ENCODE measurements around the gene KCNQ1. TPM values are rescaled to one million over a fixed set of nuclear protein-coding genes. Genes with fewer than 3 reads are reported as not detected.

The KCNQ1 gene
- total RNA-seq, 1 experiment from 2014 or later, result 2.3 TPM

GRCh38 chr11:2769409-2770095 is 324.7 kb downstream of the KCNQ1 start:
- H3K23ac ChIP-seq (ENCODE audit: insufficient read length, low read depth, low read length), result no peak overlapping the region
- no peak overlapping the region for H3K18ac ChIP-seq (ENCODE audit: insufficient read length, low read depth, low read length)
- no peak overlapping the region for H3K56ac ChIP-seq (ENCODE audit: insufficient read length, low read depth, low read length)
- no peak overlapping the region for H3K4ac ChIP-seq (ENCODE audit: low read depth, low read length)
- H2BK120ac ChIP-seq (ENCODE audit: low read depth, low read length, poor library complexity, severe bottlenecking), result no peak overlapping the region
- no peak overlapping the region for H2BK20ac ChIP-seq (ENCODE audit: low read depth, low read length, poor library complexity, severe bottlenecking)
- Mint-ChIP-seq H3K4me1 (peaks cover 0 to 5% of the 10 kb centered on the region in 2 experiments; a peak in 2 of 4 replicates), H3K27me3 (ENCODE audit: low read depth) (peaks cover 97% of the 10 kb centered on the region), H3K4me3 (no peak overlapping the region), H3K27ac (peak overlapping the region in 1 of 3 experiments; percentile 76; a peak in 1 of 7 replicates), H3K9me3 (no peaks in the 10 kb centered on the region; a peak in 1 of 5 replicates), H3K36me3 (ENCODE audit: insufficient read depth in 1 of 3, low read depth in 3 of 3) (no peaks in the 10 kb centered on the region; a peak in 1 of 7 replicates)
- H3K4me2 ChIP-seq (ENCODE audit: insufficient read depth, insufficient read length, low read length), result no peak overlapping the region
- H3K27me3 ChIP-seq (ENCODE audit: insufficient read depth, low read length), result peaks cover 14% of the 10 kb centered on the region; the same call in 1 of the 2 replicates
- no peaks in the 10 kb centered on the region for H3K4me1 ChIP-seq (ENCODE audit: insufficient read depth, low read length)
- H3K9ac ChIP-seq (ENCODE audit: extremely low read depth, insufficient read length, low read length), result no peak overlapping the region
- H2BK15ac ChIP-seq (ENCODE audit: low read depth, low read length), result no peak overlapping the region
- H2AK5ac ChIP-seq (ENCODE audit: insufficient read length, low read length), result no peak overlapping the region
- H2BK5ac ChIP-seq (ENCODE audit: insufficient read length, low read length), result no peak overlapping the region
- no peak for TF ChIP-seq CTCF (conservative IDR thresholded peaks at IDR 0.05)
- no peaks in the 10 kb centered on the region for H3K79me2 ChIP-seq (ENCODE audit: insufficient read depth, low read length)
- no peak overlapping the region for H2BK12ac ChIP-seq (ENCODE audit: insufficient read length, low read depth, low read length)
- no peak overlapping the region; the same call in 1 of the 2 replicates for H3K14ac ChIP-seq (ENCODE audit: insufficient read depth, low read length)
- H3T11ph ChIP-seq (ENCODE audit: low read length), result no peak overlapping the region
- no peak overlapping the region for H2AFZ ChIP-seq (ENCODE audit: low read length)
- no peak overlapping the region for H4K8ac ChIP-seq (replicated peaks; ENCODE audit: insufficient read length, low read depth, low read length)
- no peak overlapping the region for H4K91ac ChIP-seq (ENCODE audit: insufficient read length, low read depth, low read length)
- no CpG with 5 or more reads among the region's 14 CpGs for WGBS (ENCODE audit: extremely low coverage, insufficient read length, low lambda C conversion rate)
- no peaks in the 10 kb centered on the region for H3K79me1 ChIP-seq (ENCODE audit: insufficient read depth, low read depth, low read length, poor library complexity, severe bottlenecking)
- H3K9me3 ChIP-seq (ENCODE audit: control insufficient read depth, low read depth, low read length), result no peaks in the 10 kb centered on the region
- H4K20me1 ChIP-seq (ENCODE audit: control insufficient read depth, insufficient read depth, insufficient read length), result no peaks in the 10 kb centered on the region
- no peak overlapping the region for H3K27ac ChIP-seq (ENCODE audit: insufficient read length, low read depth, low read length)
- H3K23me2 ChIP-seq (ENCODE audit: insufficient read length, low read depth, low read length, poor library complexity, severe bottlenecking), result no peaks in the 10 kb centered on the region
- no peak for DNase-seq
- H4K5ac ChIP-seq (ENCODE audit: insufficient read length, low read depth, low read length), result no peak overlapping the region

Measured in H9 (cell line).